Stimulated activated CD8-positive, alpha-beta memory T cell treated with anti-CD3 and anti-CD28 coated beads, Interleukin-7, amount 100 ng/mL, for 1 hour (primary cell): ENCODE results near the gene ALLC.

Source experiments
- DNase-seq, 2 donors: peaks; one replicate each; pipeline ENCODE4 v3.0.0-alpha.2; 2020; ENCODE audit warnings: low read depth in 2 of 2

ALLC gene

DNA sequence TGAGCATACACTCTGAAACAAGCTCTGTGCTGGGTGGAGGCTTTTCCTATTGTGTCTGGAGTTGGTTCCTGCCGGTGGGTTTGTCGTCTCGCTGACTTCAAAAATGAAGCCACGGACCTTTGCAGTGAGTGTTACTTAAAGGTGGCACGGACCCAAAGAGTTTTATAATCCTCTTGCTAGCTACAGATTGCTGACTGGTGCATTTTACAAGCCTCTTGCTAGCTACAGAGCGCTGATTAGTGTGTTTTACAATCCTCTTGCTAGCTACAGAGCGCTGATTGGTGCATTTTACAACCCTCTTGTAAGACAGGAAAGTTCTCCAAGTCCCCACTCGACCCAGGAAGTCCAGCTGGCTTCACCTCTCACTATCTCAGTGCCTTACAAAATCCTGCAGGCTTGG is 60.7 kb downstream of the ALLC start:
- no peak for DNase-seq

DNA sequence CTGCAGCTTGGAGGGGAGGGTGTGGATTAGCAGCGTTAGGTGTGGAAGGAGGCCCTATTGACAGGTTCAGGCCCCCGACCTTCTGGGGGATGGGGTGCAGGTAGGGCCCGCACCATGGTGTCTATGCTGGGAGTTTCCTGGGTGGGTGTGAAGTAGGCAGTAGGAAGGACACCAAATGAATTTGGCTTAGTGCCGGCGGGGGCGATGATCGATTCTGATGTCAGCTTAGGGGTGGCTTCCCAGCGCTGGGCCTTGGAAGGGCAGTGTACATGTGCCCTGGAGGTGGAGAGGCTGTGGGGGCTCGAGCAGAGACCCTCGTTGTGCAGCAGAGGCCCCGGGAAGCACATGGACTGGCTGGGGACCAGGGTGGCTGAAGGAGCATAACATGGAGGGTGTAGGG is 67.0 kb downstream of the ALLC start:
- no peak for DNase-seq

DNA sequence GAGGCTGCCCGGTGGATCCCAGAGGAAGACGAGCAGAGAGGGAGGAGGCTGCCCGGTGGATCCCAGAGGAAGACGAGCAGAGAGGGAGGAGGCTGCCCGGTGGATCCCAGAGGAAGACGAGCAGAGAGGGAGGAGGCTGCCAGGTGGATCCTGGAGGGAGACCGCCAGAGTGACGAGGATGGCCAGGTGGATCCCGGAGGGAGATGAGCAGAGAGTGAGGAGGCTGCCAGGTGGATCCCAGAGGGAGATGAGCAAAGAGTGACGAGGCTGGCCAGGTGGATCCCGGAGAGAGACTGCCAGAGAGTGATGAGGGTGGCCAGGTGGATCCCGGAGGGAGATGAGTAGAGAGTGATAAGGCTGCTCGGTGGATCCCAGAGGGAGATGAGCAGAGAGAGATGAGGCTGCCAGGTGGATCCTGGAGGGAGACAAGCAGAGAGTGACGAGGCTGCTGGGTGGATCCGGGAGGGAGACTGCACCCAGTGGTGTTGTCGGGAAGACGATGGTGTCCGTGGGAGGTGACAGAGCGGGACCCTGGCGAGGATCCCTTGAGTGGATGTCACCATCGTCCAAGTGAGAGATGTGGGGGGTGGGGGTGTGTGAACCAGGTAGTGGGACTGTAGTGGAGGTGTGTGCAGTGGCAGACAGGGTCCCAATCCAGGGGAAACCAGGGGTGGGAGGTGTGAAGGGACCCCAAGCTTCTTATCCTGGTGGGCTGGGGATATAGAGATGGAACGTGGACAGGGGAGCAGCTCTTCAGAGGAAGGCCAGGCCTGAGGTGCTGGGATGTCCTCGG is 67.7 kb downstream of the ALLC start:
- no peak for DNase-seq

DNA sequence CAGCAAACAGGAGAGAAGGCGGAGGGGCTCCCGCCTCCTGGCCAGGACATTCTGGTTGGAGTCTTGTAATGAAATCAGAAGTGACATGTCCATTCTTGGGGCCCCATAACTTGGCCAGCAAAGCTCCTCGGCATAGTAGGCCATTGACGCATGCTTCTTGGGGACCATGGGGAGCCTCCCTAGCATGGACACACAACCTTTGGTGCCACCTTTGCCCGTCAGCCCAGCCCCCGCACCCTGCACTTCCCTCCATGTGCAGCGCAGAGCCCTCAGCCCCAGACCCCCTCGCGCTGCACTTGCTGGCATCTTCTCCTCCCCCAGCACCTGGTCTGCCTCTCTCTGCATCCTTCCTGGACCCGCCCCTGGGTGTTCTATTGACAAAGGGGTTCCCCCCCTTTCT is 68.5 kb downstream of the ALLC start:
- DNase-seq: no peak

DNA sequence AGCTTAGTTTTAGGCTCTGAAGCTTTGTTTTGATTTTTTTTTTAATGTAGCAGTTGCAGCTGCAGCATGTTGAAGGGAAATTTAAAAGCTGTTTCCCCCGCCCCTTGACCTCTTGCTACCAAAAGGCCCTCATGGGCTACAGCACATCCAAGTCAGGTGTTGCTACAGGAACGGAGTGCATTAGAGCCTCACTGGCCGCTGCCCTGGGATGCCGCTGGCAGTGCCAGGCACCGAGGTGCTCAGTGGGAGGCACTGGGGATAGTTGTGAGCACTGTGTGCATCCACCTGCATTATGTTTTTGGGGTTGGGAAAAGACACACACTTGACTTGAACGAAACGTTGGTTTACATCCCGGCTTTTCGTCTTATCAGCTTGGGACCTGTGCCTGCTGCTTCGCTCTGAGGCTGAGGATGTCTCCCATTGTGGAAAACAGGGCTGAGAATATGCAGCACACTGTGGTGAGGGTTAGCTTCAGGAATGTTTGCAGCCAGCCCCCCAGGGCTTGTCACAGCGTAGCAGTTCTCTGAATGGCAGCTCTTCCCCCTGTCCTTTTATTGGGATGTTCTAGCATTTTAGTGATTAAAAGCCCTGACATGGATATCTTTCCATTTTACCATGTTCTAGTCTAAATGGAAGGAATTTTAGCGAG is 69.5 kb downstream of the ALLC start:
- DNase-seq: no peak

DNA sequence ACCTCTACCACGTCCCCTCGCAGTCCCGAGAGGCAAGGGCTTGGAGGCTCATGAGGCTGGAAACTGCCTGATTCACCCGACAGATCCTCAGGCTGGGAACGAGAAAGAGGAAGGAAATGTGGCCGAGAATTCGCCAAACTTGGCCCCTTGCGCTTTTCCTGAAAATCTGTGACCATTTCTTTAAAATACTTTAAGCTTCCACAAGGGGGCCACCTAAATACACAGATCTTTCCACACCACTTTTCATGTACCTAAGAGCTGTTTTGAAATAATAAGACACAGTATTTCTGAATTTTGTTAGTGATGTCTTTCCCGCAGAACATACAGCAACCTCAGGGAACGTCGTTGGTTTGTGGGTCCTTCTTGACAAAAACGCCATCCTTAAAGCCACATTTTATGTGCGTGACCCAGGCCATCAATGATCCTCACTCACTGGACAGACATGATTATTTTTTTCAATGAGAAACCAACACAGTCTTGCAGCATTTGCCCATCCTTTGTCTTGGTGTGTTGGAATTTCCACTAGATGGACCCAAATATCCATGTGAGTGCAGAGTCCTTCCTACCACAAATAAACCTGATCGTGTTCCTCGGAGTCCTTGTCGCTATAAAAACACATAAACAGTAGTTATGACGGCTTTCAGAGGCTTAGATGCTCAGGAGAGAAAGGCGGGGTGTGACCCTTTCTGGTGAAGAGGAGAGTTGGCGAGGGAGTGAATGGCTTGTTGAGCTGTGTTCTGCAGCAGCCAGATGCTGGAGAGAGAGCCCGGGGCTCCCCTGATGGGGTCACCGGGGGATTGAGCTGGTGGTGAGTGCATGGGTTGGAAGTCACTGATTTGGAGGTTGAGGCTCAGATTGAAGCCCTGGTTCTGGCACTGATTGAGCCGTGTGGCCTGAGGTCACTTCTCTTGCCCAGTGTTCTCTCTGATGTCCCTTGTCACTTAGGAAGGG is 70.4 kb downstream of the ALLC start:
- no peak for DNase-seq

DNA sequence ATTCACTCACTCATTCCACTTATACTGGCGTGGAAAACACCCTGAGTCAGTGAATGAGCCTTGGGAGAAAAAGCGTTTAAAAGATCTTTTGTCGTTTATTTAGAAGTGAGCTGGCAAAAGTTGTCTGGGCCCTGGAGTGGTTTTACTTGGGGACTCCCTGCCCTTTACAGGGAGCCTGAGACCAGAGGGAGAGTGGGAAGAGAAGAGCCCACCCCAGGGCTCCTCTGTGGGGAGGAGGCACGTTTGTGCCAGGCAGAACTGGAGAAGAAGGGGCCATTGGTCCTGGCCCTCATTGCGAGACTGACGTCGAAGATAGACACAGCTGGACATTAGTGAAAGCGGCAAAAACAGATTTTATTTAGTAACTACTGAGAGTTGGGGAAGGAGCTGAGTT is 71.1 kb downstream of the ALLC start:
- DNase-seq: no peak

DNA sequence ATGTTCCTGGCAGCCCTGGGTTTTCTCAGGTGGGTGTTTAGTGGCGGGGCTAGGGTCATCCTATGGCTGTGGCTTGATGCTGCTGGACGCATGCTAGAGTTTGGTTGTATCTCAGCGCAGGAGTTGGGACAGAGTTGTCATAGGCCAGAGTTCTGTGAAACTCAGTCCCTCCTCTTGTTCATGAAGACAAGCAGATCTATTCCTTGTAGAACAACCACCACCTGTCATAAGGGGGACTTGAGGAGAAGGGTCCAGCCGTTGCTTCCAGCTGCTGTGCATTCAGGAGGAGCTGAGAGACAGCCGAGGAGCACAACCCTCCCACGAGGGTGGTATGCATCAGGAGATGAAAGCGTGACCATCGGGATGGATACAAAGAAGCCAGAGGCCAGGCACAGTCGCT is 71.8 kb downstream of the ALLC start:
- no peak for DNase-seq

DNA sequence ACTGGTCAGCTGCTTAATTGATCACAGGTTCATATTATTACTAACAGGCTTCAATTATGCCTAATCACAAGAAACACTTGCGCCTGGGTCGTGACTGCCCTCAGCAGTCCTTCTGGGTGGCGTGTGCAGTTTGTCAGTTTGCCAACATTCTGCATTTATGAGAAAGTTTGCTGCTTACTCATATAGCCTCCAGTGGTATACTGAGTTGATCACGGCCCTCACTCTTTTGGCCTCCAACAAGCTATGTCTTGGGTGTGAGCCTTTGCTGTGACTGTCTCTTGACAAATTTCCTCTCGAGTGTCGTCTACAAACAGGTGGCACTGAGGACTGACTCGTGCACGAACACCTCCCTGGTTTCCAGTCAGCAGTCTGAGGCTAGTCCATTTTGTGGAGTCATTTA is 72.6 kb downstream of the ALLC start:
- DNase-seq: no peak

DNA sequence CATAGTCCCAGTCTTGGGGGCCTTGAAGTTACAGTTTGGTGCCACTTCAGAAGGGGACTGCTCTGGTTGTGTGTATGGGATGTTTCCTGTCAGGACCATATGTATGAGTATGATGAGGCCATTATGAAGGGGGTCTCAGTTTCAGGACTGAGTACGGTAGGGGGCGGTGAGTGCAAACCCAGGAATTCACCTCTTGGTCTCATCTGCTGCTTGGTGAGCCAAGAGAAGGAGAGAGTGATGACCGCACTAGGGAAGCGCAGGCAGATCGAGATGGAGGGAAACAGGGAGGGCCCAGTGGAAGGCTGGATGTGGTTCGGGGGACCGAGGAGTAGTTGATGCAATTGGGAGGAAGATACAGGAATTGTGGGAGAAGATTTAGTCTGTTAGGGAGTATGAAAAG is 73.8 kb downstream of the ALLC start:
- DNase-seq: no peak

DNA sequence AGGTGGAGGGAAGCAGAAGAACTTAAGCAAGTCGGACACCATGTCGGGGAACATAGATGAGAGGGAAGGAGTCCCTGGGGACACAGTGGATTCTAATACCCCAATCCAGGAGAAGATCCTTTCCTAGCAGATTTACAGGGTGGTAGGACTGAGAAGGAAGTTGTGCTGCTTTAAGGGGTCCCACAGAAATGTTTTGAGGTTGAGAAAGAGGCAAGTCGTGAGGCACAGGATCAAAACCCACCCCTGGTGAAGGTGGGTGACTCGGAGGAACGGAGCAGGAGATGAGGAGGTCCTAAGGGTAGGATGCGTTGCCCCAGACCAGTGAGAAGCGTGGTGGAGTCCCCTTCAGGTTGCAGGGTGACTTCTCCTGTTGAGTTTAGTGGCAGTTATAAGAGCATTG is 78.1 kb downstream of the ALLC start:
- no peak for DNase-seq

DNA sequence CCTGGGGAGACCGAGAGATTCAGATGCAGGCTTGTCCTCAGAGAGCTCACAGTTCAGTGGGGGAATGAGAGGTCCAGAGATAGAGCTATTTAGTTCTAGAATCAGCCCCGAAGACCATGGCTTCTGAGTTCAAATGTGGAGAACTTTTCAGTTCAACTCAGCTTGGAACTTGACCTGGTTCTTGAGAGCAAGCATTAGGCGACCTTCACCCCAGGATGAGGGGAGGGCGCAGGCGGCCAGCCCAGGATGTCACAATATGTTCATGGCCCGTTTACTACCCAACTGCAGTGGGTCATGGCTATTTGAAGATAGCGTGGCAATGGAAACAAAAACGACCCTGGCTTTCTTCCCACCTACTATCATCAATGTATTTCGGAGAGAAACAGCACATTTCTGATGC is 79.1 kb downstream of the ALLC start:
- DNase-seq: no peak

DNA sequence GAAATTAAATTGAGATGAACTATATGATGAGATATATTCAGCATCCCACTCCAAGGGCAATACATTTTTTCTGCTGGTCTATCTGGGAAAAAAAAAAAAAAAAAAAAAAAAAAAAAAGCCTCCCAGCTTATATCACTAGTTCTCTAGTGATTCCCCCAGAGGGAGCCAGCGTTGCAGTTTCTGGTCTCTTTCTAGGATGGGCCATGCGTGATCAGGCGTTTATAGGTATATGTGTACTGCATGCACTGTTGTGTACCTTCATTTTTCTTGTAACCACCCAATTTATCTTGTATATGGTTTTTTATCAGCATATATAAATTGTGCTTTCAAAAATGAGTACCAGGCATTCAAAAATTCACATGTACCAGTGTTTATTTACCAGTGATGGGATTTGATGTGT is 80.5 kb downstream of the ALLC start:
- no peak for DNase-seq

DNA sequence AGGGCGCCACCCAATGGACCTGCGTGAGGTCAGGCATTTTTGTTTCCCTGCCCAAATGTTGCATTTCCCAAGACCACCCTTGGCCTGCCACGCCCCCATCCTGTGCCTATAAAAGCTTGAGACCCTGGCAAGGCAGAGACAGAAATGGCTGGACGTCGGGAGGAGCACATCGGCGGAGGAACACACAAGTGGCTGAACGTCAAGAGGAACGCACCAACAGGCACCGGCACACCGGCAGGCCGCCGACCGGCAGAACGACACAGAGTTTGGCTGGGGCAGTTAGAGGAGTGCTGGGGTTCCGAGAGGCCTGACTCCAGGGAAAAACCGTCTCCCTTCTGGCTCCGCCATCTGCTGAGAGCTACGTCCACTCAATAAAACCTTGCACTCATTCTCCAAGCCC is 81.3 kb downstream of the ALLC start:
- no peak for DNase-seq

DNA sequence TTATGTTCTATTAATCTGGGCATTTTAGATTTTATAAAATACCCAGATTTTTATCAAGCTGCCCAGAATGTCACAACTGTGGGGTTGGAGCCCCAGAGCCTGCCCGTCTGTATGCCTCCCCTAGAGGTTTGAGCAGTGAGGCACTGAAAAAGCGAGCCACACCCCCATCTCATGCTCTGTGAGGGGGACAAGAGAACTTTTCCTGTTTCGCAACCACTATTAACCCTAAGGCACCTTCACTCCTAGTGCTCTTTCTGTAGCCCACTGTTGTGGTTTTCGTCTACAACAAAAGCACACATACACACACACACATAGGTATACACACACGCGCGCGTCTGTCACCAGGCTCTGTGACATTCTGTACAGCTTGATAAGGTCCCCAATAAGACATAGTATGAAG is 83.4 kb downstream of the ALLC start:
- DNase-seq: no peak

DNA sequence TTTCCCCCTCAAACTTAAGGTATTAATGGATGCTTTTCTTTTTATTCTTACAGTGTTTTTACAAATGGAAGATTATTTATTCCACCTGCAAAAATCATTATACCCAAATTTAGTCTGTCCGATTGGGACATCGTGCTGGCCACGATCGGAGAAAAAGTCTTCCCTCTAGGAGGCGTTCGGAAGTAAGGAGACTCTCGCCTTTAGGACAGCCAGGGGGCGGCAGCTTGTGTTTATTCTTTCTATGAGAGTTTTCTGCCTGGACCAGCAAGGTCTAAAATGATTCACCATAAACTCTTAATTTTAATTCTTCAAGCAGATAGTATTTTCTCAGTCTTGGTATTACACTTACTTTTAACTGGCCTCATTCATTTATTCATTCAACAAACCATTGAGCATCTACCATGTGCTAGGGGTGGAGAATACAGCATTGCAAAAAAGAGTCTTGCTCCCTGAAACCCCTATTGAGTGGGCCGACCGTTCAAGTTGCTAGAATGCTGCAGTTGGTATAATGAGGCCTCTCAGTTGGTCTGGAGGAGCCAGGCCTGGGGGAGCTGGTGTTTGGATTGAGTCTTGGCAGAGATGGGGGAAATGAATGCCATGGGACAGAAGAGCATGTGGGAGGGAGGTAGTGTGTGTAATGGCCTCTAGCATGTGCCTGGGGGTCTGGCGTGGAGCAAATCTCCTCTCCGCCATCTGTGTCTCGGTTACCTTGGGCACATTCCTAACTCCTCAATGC is 84.0 kb downstream of the ALLC start:
- DNase-seq: no peak

DNA sequence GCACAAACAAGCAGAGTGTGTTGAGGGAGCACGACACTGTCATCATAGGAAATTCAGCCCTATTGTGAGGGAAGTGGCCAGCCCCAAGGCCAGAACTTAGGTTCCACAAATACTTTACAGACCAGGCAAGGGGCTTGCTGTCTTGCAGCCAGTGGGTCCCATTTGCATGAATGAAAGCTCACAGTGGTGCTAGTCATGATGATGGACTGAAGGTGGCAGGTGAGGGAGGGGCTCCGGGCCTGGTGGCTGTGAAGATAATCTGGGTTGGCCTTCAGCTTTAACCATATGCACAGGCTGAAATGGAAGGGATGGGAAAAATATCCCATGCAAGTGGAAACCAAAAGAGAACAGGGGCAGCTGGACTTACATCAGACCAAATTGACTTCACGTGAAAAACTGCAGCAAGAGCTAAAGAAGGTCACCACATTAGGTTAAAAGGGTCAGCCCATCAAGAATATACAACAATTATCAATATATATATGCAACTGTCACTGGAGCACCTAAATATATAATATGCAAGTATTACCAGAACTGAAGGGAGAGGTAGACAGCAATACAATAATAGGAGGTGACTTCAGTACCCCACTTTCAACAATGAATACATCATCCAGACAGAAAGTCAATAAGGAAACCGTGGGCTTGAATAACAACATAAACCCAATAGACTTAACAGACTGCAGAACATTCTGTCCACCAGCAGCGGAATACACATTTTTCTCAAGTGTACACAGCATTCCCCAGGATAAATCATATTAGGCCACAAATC is 84.9 kb downstream of the ALLC start:
- DNase-seq: no peak

DNA sequence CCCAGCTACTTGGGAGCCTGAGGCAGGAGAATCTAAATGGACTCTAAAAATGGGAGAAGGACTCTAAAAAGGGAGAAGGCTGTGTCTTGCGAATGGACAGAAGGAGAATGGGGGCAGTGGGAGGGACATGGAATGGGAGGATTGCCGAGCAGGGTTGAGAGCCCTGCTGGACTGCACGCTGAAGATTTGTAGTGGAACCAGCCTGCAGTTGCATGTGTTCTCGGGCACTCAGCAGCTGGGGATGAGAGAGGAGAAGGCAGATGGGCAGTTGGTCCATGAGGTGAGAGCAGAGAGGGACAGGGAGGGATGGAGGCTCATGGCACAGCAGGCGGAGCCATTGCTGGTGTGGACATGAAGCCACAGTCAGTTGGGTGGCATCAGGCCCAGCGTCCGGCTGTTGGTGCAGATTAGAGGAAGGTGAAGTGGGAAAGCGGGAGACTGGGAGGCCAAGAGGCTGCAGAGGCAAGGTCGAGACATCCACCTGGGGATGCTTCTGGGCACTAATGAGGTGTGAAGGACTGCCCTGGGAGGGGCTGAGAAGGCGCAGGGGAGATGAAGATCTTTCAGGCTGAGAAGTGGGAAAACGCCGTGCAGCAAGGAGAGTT is 86.1 kb downstream of the ALLC start:
- DNase-seq: no peak

DNA sequence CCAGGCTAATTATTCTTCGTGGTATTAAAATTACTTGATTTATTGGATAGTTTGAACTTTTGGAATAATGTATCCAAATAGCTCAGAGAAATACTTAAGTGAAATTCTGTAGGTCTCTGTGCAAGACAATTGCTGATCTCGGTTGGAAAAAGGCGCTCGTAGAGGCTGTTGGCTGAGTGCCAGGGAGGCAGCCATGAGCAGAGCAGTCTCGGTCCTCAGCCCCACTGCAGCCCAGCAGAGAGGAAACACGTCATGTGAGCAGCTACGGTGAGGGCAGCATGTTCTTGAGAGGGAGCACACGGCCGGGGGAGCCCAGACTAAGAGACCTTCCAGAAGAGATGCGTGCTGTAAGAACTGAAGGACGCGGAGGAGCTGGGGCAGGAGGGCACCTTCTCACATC is 87.9 kb downstream of the ALLC start:
- no peak for DNase-seq

DNA sequence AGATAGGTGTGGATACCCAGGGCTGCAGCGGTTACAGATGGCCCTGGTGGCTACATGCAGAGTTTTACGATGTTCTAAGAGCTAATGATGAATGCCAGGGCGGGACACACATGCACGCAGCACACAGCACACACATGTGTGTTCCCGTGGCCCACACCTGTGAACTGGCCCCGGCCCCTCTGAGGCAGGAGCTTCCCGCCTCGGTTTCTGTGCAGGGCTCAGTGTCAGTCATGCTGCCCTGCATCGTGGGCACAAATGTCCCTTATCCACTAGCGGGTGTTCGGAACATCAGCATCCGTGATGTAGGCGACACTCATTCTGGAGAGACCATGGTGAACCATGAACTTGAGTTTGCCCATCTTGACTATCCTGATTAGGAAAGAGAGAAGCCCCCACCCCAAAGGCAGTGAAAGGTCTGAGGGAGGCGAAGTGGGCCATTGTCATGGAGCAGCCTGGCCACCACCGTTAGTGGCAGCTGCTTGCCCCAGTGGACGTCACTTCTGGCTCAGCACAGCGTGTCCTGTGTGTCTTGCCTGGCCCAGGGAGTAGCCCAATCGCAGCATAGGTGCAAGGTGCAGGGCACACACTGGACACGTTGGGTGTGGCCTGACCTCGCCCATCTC is 89.1 kb downstream of the ALLC start:
- no peak for DNase-seq
